ENCODE data around the gene NTRK1.
A peak's percentile ranks its signal among the peaks of the same experiment; 100 is the strongest.

NTRK1 gene

DNA sequence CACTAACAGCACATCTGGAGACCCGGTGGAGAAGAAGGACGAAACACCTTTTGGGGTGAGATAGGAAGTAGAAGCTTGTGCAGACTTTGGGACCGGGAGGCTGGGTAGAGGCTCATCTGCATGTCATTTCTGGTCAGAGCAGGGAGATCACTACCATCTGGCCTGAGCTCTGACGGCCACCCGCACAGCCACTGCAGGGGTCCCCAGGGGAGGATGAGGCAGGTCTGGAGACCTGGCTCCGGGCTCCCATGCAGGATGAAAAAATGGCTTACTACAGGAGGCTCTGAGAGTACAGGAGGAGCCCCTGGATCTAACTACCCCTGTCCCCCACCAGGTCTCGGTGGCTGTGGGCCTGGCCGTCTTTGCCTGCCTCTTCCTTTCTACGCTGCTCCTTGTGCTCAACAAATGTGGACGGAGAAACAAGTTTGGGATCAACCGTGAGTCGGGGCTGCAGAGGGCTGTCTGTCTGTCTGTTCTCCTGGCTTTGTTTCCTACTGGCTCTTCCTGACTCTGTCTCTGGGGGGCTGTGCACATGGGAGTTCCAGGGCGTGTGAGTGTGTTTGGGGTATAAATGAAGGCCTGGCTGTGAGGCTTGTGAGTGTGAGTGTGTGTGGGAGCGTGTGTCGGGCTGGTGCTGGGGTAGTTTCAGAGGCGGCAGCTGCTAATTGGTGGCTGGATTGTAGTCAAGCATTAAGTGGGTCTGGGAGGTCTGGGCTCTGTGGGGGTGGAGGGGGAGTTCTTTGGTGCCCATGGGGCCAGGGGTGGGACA, 14.1 kb downstream of the NTRK1 start:
- Mint-ChIP-seq H3K4me3 (no peak overlapping the region), H3K9me3 (no peaks in the 10 kb centered on the region), H3K27me3 (ENCODE audit: low read depth, poor library complexity) (peaks cover 43% of the 10 kb centered on the region), H3K36me3 (ENCODE audit: low read depth) (no peaks in the 10 kb centered on the region), H3K27ac (peak overlapping the region; percentile 7), H3K4me1 (peaks cover 59% of the 10 kb centered on the region)
- no peak for TF ChIP-seq CTCF (IDR thresholded peaks at IDR 0.05)
- no peak for DNase-seq

- Mint-ChIP-seq H3K4me1 (peaks cover 56% of the 10 kb centered on the region), H3K36me3 (ENCODE audit: low read depth) (no peaks in the 10 kb centered on the region), H3K27me3 (ENCODE audit: low read depth, poor library complexity) (peaks cover 43% of the 10 kb centered on the region), H3K27ac (no peak overlapping the region), H3K9me3 (no peaks in the 10 kb centered on the region), H3K4me3 (no peak overlapping the region)
- DNase-seq, result no peak
- TF ChIP-seq CTCF (IDR thresholded peaks at IDR 0.05), result no peak
Observed at GRCh38 chr1:156875341-156875615, 14.6 kb downstream of the NTRK1 start.

DNA sequence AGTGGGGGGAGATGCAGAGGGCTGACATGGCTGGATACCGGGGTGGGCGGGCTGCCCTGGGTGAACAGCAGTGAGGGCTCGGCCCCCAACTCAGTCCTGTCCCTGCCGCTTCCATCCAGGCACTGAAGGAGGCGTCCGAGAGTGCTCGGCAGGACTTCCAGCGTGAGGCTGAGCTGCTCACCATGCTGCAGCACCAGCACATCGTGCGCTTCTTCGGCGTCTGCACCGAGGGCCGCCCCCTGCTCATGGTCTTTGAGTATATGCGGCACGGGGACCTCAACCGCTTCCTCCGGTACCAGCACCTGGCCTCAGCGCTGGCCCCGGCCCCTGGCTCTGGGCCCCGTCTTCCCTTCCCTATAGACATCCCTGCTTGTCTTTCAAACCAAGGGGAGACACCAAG, 15.6 kb downstream of the NTRK1 start:
- TF ChIP-seq CTCF (IDR thresholded peaks at IDR 0.05), result peak; percentile 37
- Mint-ChIP-seq H3K4me3 (no peak overlapping the region), H3K9me3 (no peaks in the 10 kb centered on the region), H3K27ac (no peak overlapping the region), H3K4me1 (peaks cover 52% of the 10 kb centered on the region), H3K36me3 (ENCODE audit: low read depth) (no peaks in the 10 kb centered on the region), H3K27me3 (ENCODE audit: low read depth, poor library complexity) (peaks cover 45% of the 10 kb centered on the region)
- DNase-seq, result peak; percentile 68

GRCh38 chr1:156877433-156878170, 16.9 kb downstream of the NTRK1 start:
- Mint-ChIP-seq H3K36me3 (ENCODE audit: low read depth) (no peaks in the 10 kb centered on the region), H3K4me1 (peaks cover 40% of the 10 kb centered on the region), H3K27ac (no peak overlapping the region), H3K27me3 (ENCODE audit: low read depth, poor library complexity) (peaks cover 51% of the 10 kb centered on the region), H3K4me3 (no peak overlapping the region), H3K9me3 (no peaks in the 10 kb centered on the region)
- no peak for TF ChIP-seq CTCF (IDR thresholded peaks at IDR 0.05)
- no peak for DNase-seq

DNA sequence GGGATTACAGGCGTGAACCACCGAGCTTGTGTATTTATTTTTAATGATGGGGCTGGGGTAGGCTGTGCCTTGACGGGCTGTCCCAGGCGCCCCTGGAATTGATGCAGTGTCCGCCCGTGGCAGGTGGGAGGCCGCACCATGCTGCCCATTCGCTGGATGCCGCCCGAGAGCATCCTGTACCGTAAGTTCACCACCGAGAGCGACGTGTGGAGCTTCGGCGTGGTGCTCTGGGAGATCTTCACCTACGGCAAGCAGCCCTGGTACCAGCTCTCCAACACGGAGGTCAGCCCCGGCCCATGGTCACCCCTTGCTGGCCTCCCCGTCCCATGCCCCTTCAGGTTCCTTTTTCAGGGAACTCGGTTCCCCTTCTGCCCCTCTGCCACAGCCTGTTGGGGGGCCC, 19.2 kb downstream of the NTRK1 start:
- Mint-ChIP-seq H3K4me1 (peaks cover 37% of the 10 kb centered on the region), H3K27ac (no peak overlapping the region), H3K27me3 (ENCODE audit: low read depth, poor library complexity) (peaks cover 52% of the 10 kb centered on the region), H3K9me3 (no peaks in the 10 kb centered on the region), H3K4me3 (no peak overlapping the region), H3K36me3 (ENCODE audit: low read depth) (no peaks in the 10 kb centered on the region)
- no peak for TF ChIP-seq CTCF (IDR thresholded peaks at IDR 0.05)
- no peak for DNase-seq

- Mint-ChIP-seq H3K36me3 (ENCODE audit: low read depth) (no peaks in the 10 kb centered on the region), H3K27ac (no peak overlapping the region), H3K4me3 (no peak overlapping the region), H3K9me3 (no peaks in the 10 kb centered on the region), H3K4me1 (peaks cover 35% of the 10 kb centered on the region), H3K27me3 (ENCODE audit: low read depth, poor library complexity) (peaks cover 49% of the 10 kb centered on the region)
- no peak for DNase-seq
- no peak for TF ChIP-seq CTCF (IDR thresholded peaks at IDR 0.05)
Observed at GRCh38 chr1:156880473-156880872, 19.8 kb downstream of the NTRK1 start.
